PC-3 (cell line): ENCODE data around the gene UBAC2. TPM values are rescaled to one million over a fixed set of nuclear protein-coding genes. Genes with fewer than 3 reads are reported as not detected.

Source experiments
- ATAC-seq: fragments of 200-7000 bp; cut with Tn5 transposase; 2 replicates; pipeline ENCODE4 v1.9.1; 2020; ENCODE audit warnings: mild to moderate bottlenecking, moderate library complexity
- BruUV-seq: library from RNA; stranded (reverse); fragments of 400-500 nt; replicated peaks from 2 replicates; lab custom pipeline; 2021; lab: Mats Ljungman, UMichigan
- CTCF ChIA-PET: fragments of 300-600 bp; sonication (Branson Sonifier 250); formaldehyde crosslinking; loops from one replicate; lab custom pipeline; 2022; ENCODE audit warnings: antibody characterized with exemption; lab: Charles Lee
- POLR2A ChIA-PET: fragments of 300-600 bp; sonication (Branson Sonifier 250); formaldehyde crosslinking; loops from one replicate; lab custom pipeline; 2022; ENCODE audit warnings: antibody characterized with exemption; ENCODE audit not compliant: unreplicated experiment; lab: Charles Lee
- DNase-seq: peaks from one replicate; pipeline ENCODE4 v3.0.0-alpha.2; 2015
- H2AFZ ChIP-seq: fragments of 300-600 bp; sonication (generic); 2 replicates; pipeline ENCODE4 v1.6.0; 2016; ENCODE audit warnings: antibody characterized with exemption, low read length
- H3F3A ChIP-seq: fragments of 300-600 bp; sonication (generic); one replicate; pipeline ENCODE4 v1.6.0; 2017; ENCODE audit warnings: antibody characterized with exemption, low read length, control low read depth, mild to moderate bottlenecking; ENCODE audit not compliant: unreplicated experiment
- H3K27ac ChIP-seq: fragments of 300-600 bp; sonication (generic); 2 replicates; pipeline ENCODE4 v1.5.1; 2016; ENCODE audit warnings: mild to moderate bottlenecking, low read length
- H3K27me3 ChIP-seq: fragments of 300-600 bp; sonication (generic); 2 replicates; pipeline ENCODE4 v1.6.1; 2016; ENCODE audit warnings: low read length, mixed read lengths
- H3K36me3 ChIP-seq: fragments of 300-600 bp; sonication (generic); 2 replicates; pipeline ENCODE4 v1.6.1; 2016; ENCODE audit warnings: low read depth, mixed run types, low read length, mixed read lengths
- H3K4me1 ChIP-seq: fragments of 300-600 bp; sonication (generic); 2 replicates; pipeline ENCODE4 v1.5.1; 2016; ENCODE audit warnings: low read length; ENCODE audit not compliant: insufficient read depth
- H3K4me2 ChIP-seq: fragments of 300-600 bp; sonication (generic); 2 replicates; pipeline ENCODE4 v1.6.0; 2016; ENCODE audit warnings: low read length
- H3K4me3 ChIP-seq: fragments of 300-600 bp; sonication (generic); 2 replicates; pipeline ENCODE4 v1.5.1; 2016; ENCODE audit warnings: mild to moderate bottlenecking, low read length, mixed read lengths
- H3K79me2 ChIP-seq: fragments of 300-600 bp; sonication (generic); 2 replicates; pipeline ENCODE4 v1.6.1; 2017; ENCODE audit warnings: low read length, mixed read lengths
- H3K9ac ChIP-seq: fragments of 300-600 bp; sonication (generic); 2 replicates; pipeline ENCODE4 v1.6.0; 2016; ENCODE audit warnings: mild to moderate bottlenecking, low read length
- H3K9me2 ChIP-seq: fragments of 300-600 bp; sonication (generic); replicated peaks from 2 replicates; pipeline ENCODE4 v1.6.1; 2016; ENCODE audit warnings: mixed run types, low read length, mixed read lengths
- H3K9me3 ChIP-seq: fragments of 300-600 bp; sonication (generic); 2 replicates; pipeline ENCODE4 v1.6.1; 2016; ENCODE audit warnings: low read length, mixed read lengths
- H4K20me1 ChIP-seq: fragments of 300-600 bp; sonication (generic); 2 replicates; pipeline ENCODE4 v1.6.1; 2016; ENCODE audit warnings: low read length, mixed read lengths
- EZH2 ChIP-seq: fragments of 300-600 bp; sonication (generic); IDR thresholded peaks from one replicate; pipeline ENCODE4 v1.6.1; 2017; ENCODE audit warnings: antibody characterized with exemption, mild to moderate bottlenecking, low read length; ENCODE audit not compliant: unreplicated experiment
- EZH2phosphoT487 ChIP-seq: fragments of 300-600 bp; sonication (generic); IDR thresholded peaks from 2 replicates; pipeline ENCODE4 v1.6.1; 2018; ENCODE audit warnings: mild to moderate bottlenecking, antibody characterized with exemption, low read length, borderline replicate concordance
- intact Hi-C: fragments of 100-400 bp; cut with micrococcal nuclease; formaldehyde crosslinking; loops from 2 replicates; pipeline ENCODE4 v1.9.0; 2023
- total RNA-seq: library from RNA; depleted of rRNA; stranded (reverse); fragments of >200 nt; gene quantifications from 2 replicates; pipeline ENCODE4 v1.2.3, GENCODE V29; 2014
- TF ChIP-seq, protein P1 (sequence below): fragments of 300-600 bp; sonication (generic); conservative IDR thresholded peaks from 2 replicates; pipeline ENCODE4 v1.5.1; 2017; ENCODE audit warnings: antibody characterized with exemption, low read depth, mild to moderate bottlenecking, low read length

The UBAC2 gene
- total RNA-seq, 1 experiment from 2014 or later: 34.5 TPM

DNA sequence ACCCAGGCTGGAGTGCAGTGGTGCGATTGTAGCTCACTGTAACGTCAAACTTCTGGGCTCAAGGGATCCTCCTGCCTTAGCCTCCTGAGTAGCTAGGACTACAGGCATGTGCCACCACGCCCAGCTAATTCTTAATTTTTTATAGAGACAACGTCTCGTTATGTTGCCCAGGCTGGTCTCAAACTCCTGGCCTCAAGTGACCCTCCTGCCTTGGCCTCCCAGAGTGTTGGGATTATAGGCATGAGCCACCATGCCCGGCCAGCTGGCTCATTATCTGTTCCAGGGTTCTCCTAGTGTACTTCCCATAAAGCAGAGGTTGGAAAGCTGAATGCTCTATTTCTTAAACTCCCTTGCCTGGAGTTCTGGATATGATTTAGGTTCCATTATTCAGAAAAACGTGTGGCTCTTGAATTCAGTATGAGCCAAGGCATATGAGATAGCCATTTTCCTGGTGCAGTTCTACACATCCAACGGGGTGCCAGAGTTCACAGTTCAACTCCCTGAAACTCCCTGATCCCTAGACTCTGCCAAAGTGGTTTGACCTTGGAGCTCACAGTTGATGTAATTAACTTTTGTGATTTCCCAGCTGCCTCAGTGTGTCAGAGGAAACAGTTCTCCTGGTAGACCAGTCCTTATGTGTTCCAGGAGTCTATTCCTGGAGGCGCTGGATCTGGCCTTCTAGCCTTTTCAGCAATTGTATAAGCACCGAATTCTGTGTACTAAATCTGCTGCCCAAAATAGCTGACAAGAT lies 85.0 kb downstream of the UBAC2 start:
- POLR2A ChIA-PET: no interaction called here

DNA sequence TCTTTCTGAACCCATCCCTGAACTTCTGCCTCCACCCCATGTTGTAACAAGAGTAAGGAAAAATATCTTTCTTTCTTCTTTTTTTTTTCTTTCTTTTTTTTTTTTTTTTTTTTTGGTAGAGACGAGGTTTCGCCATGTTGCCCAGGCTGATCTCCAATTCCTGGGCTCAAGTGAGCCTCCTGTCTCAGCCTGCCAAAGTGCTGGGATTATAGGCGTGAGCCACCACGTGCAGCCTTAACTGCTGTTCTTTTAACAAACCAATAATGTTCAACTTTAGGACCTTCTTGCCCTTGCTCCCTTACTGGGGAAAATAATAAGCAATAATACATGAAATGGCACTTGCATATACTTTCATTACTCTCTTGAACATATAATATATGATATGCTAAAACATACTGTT lies 86.9 kb downstream of the UBAC2 start:
- Histone ChIP-seq H3K9me3 (no peaks in the 10 kb centered on the region), H3K4me1 (no peaks in the 10 kb centered on the region), H3K27ac (no peak overlapping the region), H3K4me2 (no peak overlapping the region), H3F3A (no peaks in the 10 kb centered on the region), H3K4me3 (no peak overlapping the region), H2AFZ (no peak overlapping the region), H3K9me2 (no peaks in the 10 kb centered on the region), H3K79me2 (no peaks in the 10 kb centered on the region), H4K20me1 (no peaks in the 10 kb centered on the region), H3K9ac (no peak overlapping the region), H3K27me3 (no peaks in the 10 kb centered on the region), H3K36me3 (no peaks in the 10 kb centered on the region)
- intact Hi-C loops: no loop called here
- DNase-seq (no peak), ATAC-seq (no peak)
- TF ChIP-seq EZH2 (no peak), EZH2phosphoT487 (no peak)
- TF ChIP-seq, protein P1, sequence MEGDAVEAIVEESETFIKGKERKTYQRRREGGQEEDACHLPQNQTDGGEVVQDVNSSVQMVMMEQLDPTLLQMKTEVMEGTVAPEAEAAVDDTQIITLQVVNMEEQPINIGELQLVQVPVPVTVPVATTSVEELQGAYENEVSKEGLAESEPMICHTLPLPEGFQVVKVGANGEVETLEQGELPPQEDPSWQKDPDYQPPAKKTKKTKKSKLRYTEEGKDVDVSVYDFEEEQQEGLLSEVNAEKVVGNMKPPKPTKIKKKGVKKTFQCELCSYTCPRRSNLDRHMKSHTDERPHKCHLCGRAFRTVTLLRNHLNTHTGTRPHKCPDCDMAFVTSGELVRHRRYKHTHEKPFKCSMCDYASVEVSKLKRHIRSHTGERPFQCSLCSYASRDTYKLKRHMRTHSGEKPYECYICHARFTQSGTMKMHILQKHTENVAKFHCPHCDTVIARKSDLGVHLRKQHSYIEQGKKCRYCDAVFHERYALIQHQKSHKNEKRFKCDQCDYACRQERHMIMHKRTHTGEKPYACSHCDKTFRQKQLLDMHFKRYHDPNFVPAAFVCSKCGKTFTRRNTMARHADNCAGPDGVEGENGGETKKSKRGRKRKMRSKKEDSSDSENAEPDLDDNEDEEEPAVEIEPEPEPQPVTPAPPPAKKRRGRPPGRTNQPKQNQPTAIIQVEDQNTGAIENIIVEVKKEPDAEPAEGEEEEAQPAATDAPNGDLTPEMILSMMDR: no peak
- ChIA-PET POLR2A (no interaction called here), CTCF (no interaction called here)
- BruUV-seq: no TSS peak

More for the DNA sequence above, 85.0 kb downstream of the UBAC2 start:
- ATAC-seq: no peak
- no peak for DNase-seq
- no peak overlapping the region for H3K9ac ChIP-seq
- no peaks in the 10 kb centered on the region for H3K27me3 ChIP-seq
- intact Hi-C loops: no loop called here
- TF ChIP-seq, protein P1: no peak
- TF ChIP-seq EZH2 (no peak), EZH2phosphoT487 (no peak)
- no peak overlapping the region for H3K27ac ChIP-seq
- CTCF ChIA-PET: no interaction called here
- H3K36me3 ChIP-seq: no peaks in the 10 kb centered on the region
- H3F3A ChIP-seq: no peaks in the 10 kb centered on the region
- no TSS peak for BruUV-seq
- no peaks in the 10 kb centered on the region for H3K9me2 ChIP-seq
- no peak overlapping the region for H3K4me2 ChIP-seq
- no peaks in the 10 kb centered on the region for H3K9me3 ChIP-seq
- H2AFZ ChIP-seq: no peak overlapping the region
- H3K79me2 ChIP-seq: no peaks in the 10 kb centered on the region
- no peaks in the 10 kb centered on the region for H3K4me1 ChIP-seq
- H4K20me1 ChIP-seq: no peaks in the 10 kb centered on the region
- H3K4me3 ChIP-seq: no peak overlapping the region

DNA sequence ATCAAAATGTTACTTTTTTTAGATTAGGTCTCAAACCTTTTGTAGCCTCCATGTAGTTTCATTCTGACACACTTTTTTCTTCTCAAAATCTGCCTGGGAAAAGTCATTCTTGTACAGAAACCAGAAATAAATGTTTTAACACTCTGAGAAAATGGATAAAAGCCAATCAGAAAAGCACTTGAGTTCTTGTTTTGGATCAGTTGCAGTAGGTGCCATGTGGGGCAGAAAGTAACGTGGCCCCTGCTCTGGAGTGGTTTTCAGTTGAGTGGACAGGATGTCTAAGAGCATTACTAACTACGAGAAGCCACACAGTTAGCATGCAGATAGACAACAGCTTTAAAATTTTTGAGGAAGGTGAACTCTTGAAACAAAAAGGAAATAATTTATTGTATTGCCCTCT lies 87.4 kb downstream of the UBAC2 start:
- CTCF ChIA-PET: no interaction called here
- no peaks in the 10 kb centered on the region for H3K9me3 ChIP-seq
- no peaks in the 10 kb centered on the region for H4K20me1 ChIP-seq
- DNase-seq (no peak), ATAC-seq (no peak)
- no TSS peak for BruUV-seq
- no peaks in the 10 kb centered on the region for H3F3A ChIP-seq
- no peaks in the 10 kb centered on the region for H3K9me2 ChIP-seq
- H3K36me3 ChIP-seq: no peaks in the 10 kb centered on the region
- H3K4me2 ChIP-seq: no peak overlapping the region
- intact Hi-C loops: no loop called here
- TF ChIP-seq EZH2: no peak
- TF ChIP-seq, protein P1: no peak
- TF ChIP-seq EZH2phosphoT487: no peak
- POLR2A ChIA-PET: no interaction called here
- no peaks in the 10 kb centered on the region for H3K4me1 ChIP-seq
- no peak overlapping the region for H3K4me3 ChIP-seq
- no peak overlapping the region for H2AFZ ChIP-seq
- H3K9ac ChIP-seq: no peak overlapping the region
- no peaks in the 10 kb centered on the region for H3K79me2 ChIP-seq
- H3K27me3 ChIP-seq: no peaks in the 10 kb centered on the region
- H3K27ac ChIP-seq: no peak overlapping the region
